NCI-H2196 (cell line): Measurements from ENCODE around the gene PFKFB2.

ENCODE experiments used
- DNase-seq: peaks from one replicate; lab custom pipeline; 2025; ENCODE audit not compliant: unreplicated experiment; lab: John Stamatoyannopoulos, UW

Gene PFKFB2

GRCh38 chr1:207088161-207088560, 35.1 kb downstream of the PFKFB2 start:
- DNase-seq, result no peak

- peak; percentile 9 for DNase-seq
These were observed 35.9 kb downstream of the PFKFB2 start, which contains the start of gene C4BPB for GRCh38 chr1:207088701-207089626. Gene C4BPB (plus strand): TSS chr1:207088860. CDS start chr1:207089532, 672 bp downstream.

GRCh38 chr1:207089627-207090355, 36.7 kb downstream of the PFKFB2 start:
- no peak for DNase-seq

- no peak for DNase-seq
These were observed 38.3 kb downstream of the PFKFB2 start for GRCh38 chr1:207091200-207091908.

- no peak for DNase-seq
These were observed 40.9 kb downstream of the PFKFB2 start for GRCh38 chr1:207093944-207094343.

GRCh38 chr1:207097871-207098324, 44.8 kb downstream of the PFKFB2 start:
- DNase-seq, result no peak

- DNase-seq, result no peak
These were observed 48.6 kb downstream of the PFKFB2 start for GRCh38 chr1:207101720-207102119.

- no peak for DNase-seq
These were observed 49.1 kb downstream of the PFKFB2 start for GRCh38 chr1:207102146-207102545.

- no peak for DNase-seq
These were observed 49.6 kb downstream of the PFKFB2 start for GRCh38 chr1:207102659-207103058.

GRCh38 chr1:207103892-207104373, 50.9 kb downstream of the PFKFB2 start, which contains the start of gene C4BPA:
Gene C4BPA (plus strand): TSS chr1:207104233. CDS start chr1:207113026, 8,793 bp downstream.
- DNase-seq, result no peak

GRCh38 chr1:207109004-207109403, 55.9 kb downstream of the PFKFB2 start:
- no peak for DNase-seq

GRCh38 chr1:207112616-207113296, 59.7 kb downstream of the PFKFB2 start:
- no peak for DNase-seq

GRCh38 chr1:207115269-207115668, 62.2 kb downstream of the PFKFB2 start:
- no peak for DNase-seq

GRCh38 chr1:207124389-207124788, 71.3 kb downstream of the PFKFB2 start:
- DNase-seq, result no peak

- no peak for DNase-seq
These were observed 75.4 kb downstream of the PFKFB2 start for GRCh38 chr1:207128336-207128921.

GRCh38 chr1:207129053-207129452, 76.0 kb downstream of the PFKFB2 start:
- DNase-seq, result no peak
